Measurements from ENCODE around the gene SOBP.

SOBP gene

GRCh38 chr6:107652526-107653182, 162.7 kb downstream of the SOBP start:
- Histone ChIP-seq H3K4me3 (ENCODE audit: low read depth, low read length) (0 out of 2 replicates have a peak overlapping the region, but pooled peaks have one; percentile 1), H3K36me3 (no peaks in the 10 kb centered on the region; the same call in 1 of the 2 replicates), H3K4me1 (peaks cover 30% of the 10 kb centered on the region), H3K27me3 (no peaks in the 10 kb centered on the region), H3K9me3 (no peaks in the 10 kb centered on the region)
- no peak for DNase-seq
- TF ChIP-seq, protein P1, sequence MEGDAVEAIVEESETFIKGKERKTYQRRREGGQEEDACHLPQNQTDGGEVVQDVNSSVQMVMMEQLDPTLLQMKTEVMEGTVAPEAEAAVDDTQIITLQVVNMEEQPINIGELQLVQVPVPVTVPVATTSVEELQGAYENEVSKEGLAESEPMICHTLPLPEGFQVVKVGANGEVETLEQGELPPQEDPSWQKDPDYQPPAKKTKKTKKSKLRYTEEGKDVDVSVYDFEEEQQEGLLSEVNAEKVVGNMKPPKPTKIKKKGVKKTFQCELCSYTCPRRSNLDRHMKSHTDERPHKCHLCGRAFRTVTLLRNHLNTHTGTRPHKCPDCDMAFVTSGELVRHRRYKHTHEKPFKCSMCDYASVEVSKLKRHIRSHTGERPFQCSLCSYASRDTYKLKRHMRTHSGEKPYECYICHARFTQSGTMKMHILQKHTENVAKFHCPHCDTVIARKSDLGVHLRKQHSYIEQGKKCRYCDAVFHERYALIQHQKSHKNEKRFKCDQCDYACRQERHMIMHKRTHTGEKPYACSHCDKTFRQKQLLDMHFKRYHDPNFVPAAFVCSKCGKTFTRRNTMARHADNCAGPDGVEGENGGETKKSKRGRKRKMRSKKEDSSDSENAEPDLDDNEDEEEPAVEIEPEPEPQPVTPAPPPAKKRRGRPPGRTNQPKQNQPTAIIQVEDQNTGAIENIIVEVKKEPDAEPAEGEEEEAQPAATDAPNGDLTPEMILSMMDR (IDR thresholded peaks at IDR 0.05; ENCODE audit: low read depth, low read length), result no peak

- Histone ChIP-seq H3K9me3 (no peaks in the 10 kb centered on the region), H3K4me1 (peaks cover 30% of the 10 kb centered on the region), H3K36me3 (no peaks in the 10 kb centered on the region), H3K4me3 (ENCODE audit: low read depth, low read length) (0 out of 2 replicates have a peak overlapping the region, but pooled peaks have one; percentile 1), H3K27me3 (no peaks in the 10 kb centered on the region)
- TF ChIP-seq, protein P1 (IDR thresholded peaks at IDR 0.05; ENCODE audit: low read depth, low read length), result no peak
- peak; percentile 88 for DNase-seq
Measured at GRCh38 chr6:107653183-107653580, 163.3 kb downstream of the SOBP start.

- no peak overlapping the region for H3K4me3 ChIP-seq (ENCODE audit: low read depth, low read length)
- H3K27me3 ChIP-seq, result no peaks in the 10 kb centered on the region
- DNase-seq, result no peak
- TF ChIP-seq, protein P1 (IDR thresholded peaks at IDR 0.05; ENCODE audit: low read depth, low read length), result no peak
- H3K9me3 ChIP-seq, result no peaks in the 10 kb centered on the region
- peaks cover 34% of the 10 kb centered on the region for H3K4me1 ChIP-seq
- no peaks in the 10 kb centered on the region for H3K36me3 ChIP-seq
Measured at GRCh38 chr6:107653861-107654394, 164.0 kb downstream of the SOBP start.

GRCh38 chr6:107654764-107655163, 164.8 kb downstream of the SOBP start:
- Histone ChIP-seq H3K36me3 (no peaks in the 10 kb centered on the region), H3K4me3 (ENCODE audit: low read depth, low read length) (no peak overlapping the region), H3K9me3 (no peaks in the 10 kb centered on the region), H3K4me1 (peaks cover 34% of the 10 kb centered on the region), H3K27me3 (no peaks in the 10 kb centered on the region)
- TF ChIP-seq, protein P1 (IDR thresholded peaks at IDR 0.05; ENCODE audit: low read depth, low read length), result no peak
- DNase-seq, result no peak

- TF ChIP-seq, protein P1 (IDR thresholded peaks at IDR 0.05; ENCODE audit: low read depth, low read length), result peak; percentile 82
- Histone ChIP-seq H3K36me3 (no peaks in the 10 kb centered on the region), H3K4me1 (peaks cover 34% of the 10 kb centered on the region), H3K27me3 (no peaks in the 10 kb centered on the region), H3K4me3 (ENCODE audit: low read depth, low read length) (no peak overlapping the region), H3K9me3 (no peaks in the 10 kb centered on the region)
- DNase-seq, result peak; percentile 54
Measured at GRCh38 chr6:107655245-107655644, 165.3 kb downstream of the SOBP start.

DNA sequence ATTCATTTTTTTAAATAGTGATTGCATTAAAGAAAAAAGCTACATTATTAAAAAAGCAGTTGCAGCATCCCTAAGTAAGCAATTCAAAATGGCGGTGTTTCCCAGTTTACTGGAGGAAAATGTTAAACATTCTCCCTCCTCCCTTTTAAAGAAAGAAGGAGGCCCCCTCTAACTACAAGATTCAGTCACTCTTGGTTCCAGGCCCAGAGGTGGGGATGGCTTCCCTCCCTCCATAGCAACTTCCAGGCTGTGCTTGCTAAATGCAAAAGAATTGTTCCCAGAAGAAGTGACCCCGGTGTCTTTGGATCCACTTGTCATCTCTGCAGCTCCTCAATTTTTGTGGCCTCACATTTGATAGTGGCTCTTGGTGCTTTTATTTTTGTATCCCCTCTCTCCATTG, 165.9 kb downstream of the SOBP start:
- Histone ChIP-seq H3K4me1 (peaks cover 34% of the 10 kb centered on the region), H3K27me3 (no peaks in the 10 kb centered on the region), H3K9me3 (no peaks in the 10 kb centered on the region), H3K36me3 (no peaks in the 10 kb centered on the region), H3K4me3 (ENCODE audit: low read depth, low read length) (no peak overlapping the region)
- TF ChIP-seq, protein P1 (IDR thresholded peaks at IDR 0.05; ENCODE audit: low read depth, low read length), result no peak
- DNase-seq, result no peak
